Epithelial cell of esophagus (primary cell): ENCODE measurements around the gene BAIAP2L1.

Experiments used
- DNase-seq: peaks from one replicate; pipeline ENCODE4 v3.0.0; 2010; ENCODE audit warnings: low read depth
- H3K4me3 ChIP-seq: 2 replicates; pipeline ENCODE4 v1.5.1; 2011; ENCODE audit warnings: mild to moderate bottlenecking, low read length, control low read depth
- TF ChIP-seq, protein P1 (sequence below): IDR thresholded peaks from 2 replicates; pipeline ENCODE4 v1.5.1; 2011; ENCODE audit warnings: low read depth, mild to moderate bottlenecking, low read length, control low read depth, inconsistent platforms; ENCODE audit not compliant: insufficient read depth; ENCODE audit errors: missing control alignments

Gene BAIAP2L1

DNA sequence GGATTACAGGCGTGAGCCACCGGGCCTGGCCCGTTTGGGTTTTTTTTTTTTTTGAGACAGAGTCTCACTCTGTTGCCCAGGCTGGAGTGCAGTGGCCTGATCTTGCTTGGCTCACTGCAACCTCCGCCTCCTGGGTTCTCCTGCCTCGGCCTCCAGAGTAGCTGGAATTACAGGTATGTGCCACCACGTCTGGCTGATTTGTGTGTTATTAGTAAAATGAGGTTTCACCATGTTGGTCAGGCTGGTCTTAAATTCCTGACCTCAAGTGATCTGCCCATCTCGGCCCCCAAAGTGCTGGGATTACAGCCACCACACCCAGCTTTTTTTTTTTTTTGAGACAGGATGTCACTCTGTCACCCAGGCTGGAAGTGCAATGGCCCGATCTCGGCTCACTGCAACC is 5.9 kb upstream of the BAIAP2L1 start:
- DNase-seq, result no peak
- H3K4me3 ChIP-seq, result no peak overlapping the region
- TF ChIP-seq, protein P1, sequence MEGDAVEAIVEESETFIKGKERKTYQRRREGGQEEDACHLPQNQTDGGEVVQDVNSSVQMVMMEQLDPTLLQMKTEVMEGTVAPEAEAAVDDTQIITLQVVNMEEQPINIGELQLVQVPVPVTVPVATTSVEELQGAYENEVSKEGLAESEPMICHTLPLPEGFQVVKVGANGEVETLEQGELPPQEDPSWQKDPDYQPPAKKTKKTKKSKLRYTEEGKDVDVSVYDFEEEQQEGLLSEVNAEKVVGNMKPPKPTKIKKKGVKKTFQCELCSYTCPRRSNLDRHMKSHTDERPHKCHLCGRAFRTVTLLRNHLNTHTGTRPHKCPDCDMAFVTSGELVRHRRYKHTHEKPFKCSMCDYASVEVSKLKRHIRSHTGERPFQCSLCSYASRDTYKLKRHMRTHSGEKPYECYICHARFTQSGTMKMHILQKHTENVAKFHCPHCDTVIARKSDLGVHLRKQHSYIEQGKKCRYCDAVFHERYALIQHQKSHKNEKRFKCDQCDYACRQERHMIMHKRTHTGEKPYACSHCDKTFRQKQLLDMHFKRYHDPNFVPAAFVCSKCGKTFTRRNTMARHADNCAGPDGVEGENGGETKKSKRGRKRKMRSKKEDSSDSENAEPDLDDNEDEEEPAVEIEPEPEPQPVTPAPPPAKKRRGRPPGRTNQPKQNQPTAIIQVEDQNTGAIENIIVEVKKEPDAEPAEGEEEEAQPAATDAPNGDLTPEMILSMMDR, result no peak

GRCh38 chr7:98404840-98405239 is 4.0 kb upstream of the BAIAP2L1 start:
- TF ChIP-seq, protein P1, result no peak
- no peak for DNase-seq
- H3K4me3 ChIP-seq, result no peak overlapping the region

GRCh38 chr7:98399890-98400541 is 874 bp downstream of the BAIAP2L1 start:
- DNase-seq, result peak; percentile 81
- H3K4me3 ChIP-seq, result peak overlapping the region; percentile 75
- TF ChIP-seq, protein P1, result no peak

DNA sequence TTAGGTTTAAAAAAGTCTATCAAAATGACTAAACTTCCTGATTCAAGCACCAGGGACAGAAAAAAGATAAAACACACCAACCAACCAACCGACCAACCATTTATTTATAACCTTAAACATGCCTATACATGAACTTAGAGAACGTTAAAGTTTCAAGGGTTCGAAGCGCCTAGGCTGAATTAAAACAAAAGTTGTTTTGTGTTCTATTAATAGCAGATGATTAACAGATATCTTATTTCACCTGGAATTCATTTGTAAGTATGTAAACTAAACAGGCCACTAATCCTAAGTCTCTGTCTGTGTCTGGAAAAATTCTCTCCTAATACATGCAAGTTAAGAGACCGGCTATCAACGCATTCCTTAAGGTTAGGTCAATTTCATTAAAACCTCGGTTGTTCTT is 1.4 kb downstream of the BAIAP2L1 start:
- H3K4me3 ChIP-seq, result peak overlapping the region; percentile 75

GRCh38 chr7:98398567-98399372 is 2.1 kb downstream of the BAIAP2L1 start:
- peak overlapping the region; percentile 75 for H3K4me3 ChIP-seq
- TF ChIP-seq, protein P1, result no peak
- DNase-seq, result peak; percentile 40

More for the DNA sequence above, 1.4 kb downstream of the BAIAP2L1 start:
- TF ChIP-seq, protein P1, result no peak
- DNase-seq, result peak; percentile 67

- TF ChIP-seq, protein P1, result no peak
- no peak for DNase-seq
- H3K4me3 ChIP-seq, result no peak overlapping the region
Measured at GRCh38 chr7:98396768-98397167, 4.1 kb downstream of the BAIAP2L1 start.

DNA sequence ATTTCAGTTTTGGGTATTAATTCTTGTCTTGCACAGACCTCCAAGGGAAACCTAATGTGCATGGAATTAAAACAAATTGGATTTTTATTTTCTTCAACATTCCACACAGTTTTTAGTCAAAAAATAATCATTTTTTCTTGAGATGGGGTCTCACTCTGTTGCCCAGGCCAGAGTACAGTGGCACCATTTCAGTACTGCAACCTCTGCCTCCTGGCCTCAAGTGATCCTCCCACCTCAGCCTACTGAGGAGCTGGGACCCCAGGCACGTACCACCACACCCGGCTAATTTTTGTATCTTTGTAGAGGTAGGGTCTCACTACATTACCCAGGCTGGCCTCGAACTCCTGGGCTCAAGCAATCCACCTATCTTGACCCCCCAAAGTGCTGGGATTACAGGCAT is 4.9 kb downstream of the BAIAP2L1 start:
- H3K4me3 ChIP-seq, result no peak overlapping the region
- DNase-seq, result no peak
- TF ChIP-seq, protein P1, result no peak
